Activated naive CD8-positive, alpha-beta T cell treated with anti-CD3 and anti-CD28 coated beads for 36 hours (primary cell): ENCODE measurements around the gene ETNK1. TPM values are rescaled to one million over a fixed set of nuclear protein-coding genes. Genes with fewer than 3 reads are reported as not detected.

Experiments used
- DNase-seq: peaks from one replicate; pipeline ENCODE4 v3.0.0; 2021
- H3K27ac Mint-ChIP-seq: one replicate; pipeline ENCODE4 v1.8.0; 2022; ENCODE audit warnings: mild to moderate bottlenecking, moderate library complexity, mixed read lengths
- H3K27me3 Mint-ChIP-seq: one replicate; pipeline ENCODE4 v1.8.0; 2022; ENCODE audit warnings: mild to moderate bottlenecking, mixed read lengths
- H3K36me3 Mint-ChIP-seq: one replicate; pipeline ENCODE4 v1.8.0; 2021; ENCODE audit warnings: mild to moderate bottlenecking, mixed read lengths
- H3K4me1 Mint-ChIP-seq: one replicate; pipeline ENCODE4 v1.8.0; 2021; ENCODE audit warnings: mixed read lengths
- H3K4me3 Mint-ChIP-seq: one replicate; pipeline ENCODE4 v1.8.0; 2022; ENCODE audit warnings: mild to moderate bottlenecking, moderate library complexity, mixed read lengths
- H3K9me3 Mint-ChIP-seq: one replicate; pipeline ENCODE4 v1.8.0; 2022; ENCODE audit warnings: mixed read lengths
- total RNA-seq, 2 experiments: library from RNA; stranded (reverse); gene quantifications; one replicate each; pipeline ENCODE4 v1.2.3, GENCODE V29; 2021

ETNK1 gene
- total RNA-seq, 2 experiments from 2014 or later: 51.7 to 52.7 TPM

- DNase-seq: no peak
- H3K9me3 Mint-ChIP-seq: no peaks in the 10 kb centered on the region
- no peaks in the 10 kb centered on the region for H3K27me3 Mint-ChIP-seq
- H3K4me1 Mint-ChIP-seq: peaks cover 6% of the 10 kb centered on the region
- no peak overlapping the region for H3K4me3 Mint-ChIP-seq
- H3K27ac Mint-ChIP-seq: no peak overlapping the region
- no peaks in the 10 kb centered on the region for H3K36me3 Mint-ChIP-seq
Observed at GRCh38 chr12:22729957-22730443, 105.0 kb downstream of the ETNK1 start.

GRCh38 chr12:22731236-22731635, 106.3 kb downstream of the ETNK1 start:
- Mint-ChIP-seq H3K27ac (no peak overlapping the region), H3K36me3 (no peaks in the 10 kb centered on the region), H3K4me3 (no peak overlapping the region), H3K4me1 (peaks cover 6% of the 10 kb centered on the region), H3K9me3 (no peaks in the 10 kb centered on the region), H3K27me3 (no peaks in the 10 kb centered on the region)
- no peak for DNase-seq

GRCh38 chr12:22733756-22734155, 108.8 kb downstream of the ETNK1 start:
- DNase-seq: no peak
- Mint-ChIP-seq H3K4me3 (no peak overlapping the region), H3K27ac (no peak overlapping the region), H3K4me1 (peaks cover 6% of the 10 kb centered on the region), H3K27me3 (no peaks in the 10 kb centered on the region), H3K36me3 (no peaks in the 10 kb centered on the region), H3K9me3 (no peaks in the 10 kb centered on the region)

GRCh38 chr12:22738945-22739344, 114.0 kb downstream of the ETNK1 start:
- DNase-seq: no peak
- no peaks in the 10 kb centered on the region for H3K36me3 Mint-ChIP-seq
- H3K9me3 Mint-ChIP-seq: no peaks in the 10 kb centered on the region
- H3K4me3 Mint-ChIP-seq: no peak overlapping the region
- H3K27ac Mint-ChIP-seq: no peak overlapping the region
- no peaks in the 10 kb centered on the region for H3K27me3 Mint-ChIP-seq
- no peaks in the 10 kb centered on the region for H3K4me1 Mint-ChIP-seq

Other genes starting within 250 kb of the ETNK1 start
- 10 to 100 TPM; 29.7 to 31.1 TPM for gene C2CD5, start 80.6 kb upstream of the ETNK1 start, total RNA-seq